Stimulated activated CD8-positive, alpha-beta memory T cell treated with anti-CD3 and anti-CD28 coated beads, Interleukin-15, amount 100 ng/mL, for 48 hours (primary cell): ENCODE measurements around the gene C2CD5.

Source experiments
- DNase-seq, 2 donors: peaks; one replicate each; pipeline ENCODE4 v3.0.0-alpha.2; 2020; ENCODE audit warnings: low read depth in 2 of 2

Gene C2CD5

GRCh38 chr12:22415342-22416309, 128.7 kb downstream of the C2CD5 start:
- no peak for DNase-seq

DNA sequence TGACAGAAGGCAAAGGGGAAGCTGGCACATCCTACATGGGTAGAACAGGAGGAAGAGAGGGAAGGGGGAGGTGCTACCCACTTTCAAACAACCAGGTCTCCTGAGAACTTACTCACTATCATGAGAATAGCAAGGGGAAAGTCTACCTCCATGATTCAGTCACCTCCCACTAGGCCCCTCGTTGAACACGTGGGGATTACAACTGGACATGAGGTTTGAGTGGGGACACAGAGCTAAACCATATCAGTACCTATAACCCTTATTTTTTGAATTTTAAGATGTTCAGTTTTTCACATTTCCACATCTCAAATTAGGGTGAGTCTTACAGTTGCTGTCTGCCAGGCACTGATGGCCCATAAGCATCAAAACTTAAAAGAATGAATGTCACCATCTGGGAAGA, 129.6 kb downstream of the C2CD5 start:
- no peak for DNase-seq

DNA sequence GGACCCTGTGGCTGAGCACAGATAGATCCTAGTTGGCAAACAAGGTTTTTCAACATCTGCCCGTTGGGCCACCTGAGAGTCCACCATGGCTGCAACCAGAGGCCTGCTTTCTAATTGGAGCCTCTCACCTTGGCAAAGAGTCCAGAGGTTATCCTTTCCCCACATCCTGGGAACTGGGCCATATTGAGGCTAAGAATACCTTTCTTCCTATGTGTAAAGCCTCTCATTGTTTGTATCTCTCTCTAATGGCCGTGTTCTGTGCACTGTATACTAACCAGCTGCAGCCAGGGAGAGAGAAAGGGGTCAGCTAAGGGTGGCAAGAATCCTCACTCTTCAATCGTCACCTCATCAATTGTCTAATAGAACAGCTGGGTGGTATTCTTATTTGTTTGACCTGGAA, 130.8 kb downstream of the C2CD5 start:
- DNase-seq, result no peak

- no peak for DNase-seq
These were observed 131.8 kb downstream of the C2CD5 start for GRCh38 chr12:22412581-22412980.

DNA sequence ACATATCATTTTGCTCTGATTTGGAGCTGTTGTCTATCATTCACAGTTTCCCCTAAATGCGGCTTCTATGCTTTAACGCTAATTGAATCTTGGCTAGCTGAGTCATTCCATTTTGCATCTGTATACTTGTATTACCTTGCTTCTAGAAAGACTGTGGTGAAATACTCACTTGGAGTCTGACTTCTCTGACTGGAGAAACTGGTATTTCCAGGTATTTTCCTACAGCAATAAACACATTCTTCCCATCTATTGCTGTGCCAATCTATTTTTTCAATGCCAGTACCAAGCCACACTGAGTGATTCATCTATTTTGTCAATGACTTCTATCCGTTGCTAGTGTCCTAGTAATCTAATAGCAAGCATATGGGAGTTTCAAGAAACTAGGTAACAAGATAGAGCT, 133.9 kb downstream of the C2CD5 start:
- DNase-seq, result no peak

GRCh38 chr12:22409377-22410164, 134.8 kb downstream of the C2CD5 start:
- DNase-seq, result peak; percentile 21 to 34

DNA sequence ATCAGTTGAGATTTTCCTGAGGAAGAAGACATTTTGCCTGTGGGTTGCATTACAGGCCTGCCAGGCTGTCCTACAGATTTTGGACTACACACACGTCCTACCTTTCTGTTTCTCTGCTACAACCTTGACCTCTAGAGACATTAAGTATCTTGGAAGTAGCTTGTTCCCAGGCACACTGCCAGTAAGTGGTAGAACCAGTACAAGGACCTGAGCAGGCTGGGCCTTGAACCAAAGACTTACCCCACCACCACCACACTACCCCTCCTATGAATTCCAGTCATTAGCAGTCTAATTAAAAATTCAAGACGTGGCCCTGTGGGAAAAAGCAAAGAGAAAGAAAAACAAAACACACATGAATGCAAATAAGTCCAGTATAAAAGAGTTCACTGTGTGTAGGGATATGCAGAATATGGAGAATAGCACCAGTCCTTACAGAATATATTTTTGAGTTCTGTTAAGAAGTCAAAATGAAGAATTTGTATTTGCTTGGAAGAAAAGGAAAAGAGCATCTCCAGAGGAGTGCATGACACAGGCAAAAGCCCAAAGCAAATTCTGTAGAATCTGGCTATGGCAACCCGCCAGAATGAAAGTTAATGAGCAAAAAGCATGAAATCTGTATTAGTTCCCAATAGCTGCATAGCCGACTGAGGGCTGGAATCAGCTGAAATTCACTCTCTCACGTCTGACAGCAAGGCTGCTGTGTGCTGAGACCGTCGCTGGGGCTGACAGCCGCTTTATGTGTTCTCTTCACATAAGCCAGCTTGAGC, 135.5 kb downstream of the C2CD5 start:
- no peak for DNase-seq

GRCh38 chr12:22407397-22407796, 136.9 kb downstream of the C2CD5 start:
- no peak for DNase-seq

DNA sequence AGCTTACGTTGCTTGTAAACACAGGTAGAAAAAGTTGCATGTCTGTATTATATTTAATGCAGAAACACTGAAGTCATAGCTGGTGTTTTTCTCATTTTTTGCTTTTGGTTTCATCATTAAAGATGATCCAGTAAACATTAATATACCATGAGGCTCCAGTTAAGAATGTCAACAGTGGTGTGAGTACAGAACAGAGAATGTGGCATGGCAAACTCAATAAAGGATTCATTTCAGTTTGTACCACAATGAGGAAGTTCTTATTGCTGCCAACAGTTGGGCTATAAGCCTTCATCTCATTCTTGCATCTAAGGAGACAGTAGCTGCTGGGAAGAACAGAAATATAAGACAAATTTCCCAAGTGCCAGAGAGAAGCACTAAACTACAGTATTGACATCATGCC, 137.7 kb downstream of the C2CD5 start:
- no peak for DNase-seq

DNA sequence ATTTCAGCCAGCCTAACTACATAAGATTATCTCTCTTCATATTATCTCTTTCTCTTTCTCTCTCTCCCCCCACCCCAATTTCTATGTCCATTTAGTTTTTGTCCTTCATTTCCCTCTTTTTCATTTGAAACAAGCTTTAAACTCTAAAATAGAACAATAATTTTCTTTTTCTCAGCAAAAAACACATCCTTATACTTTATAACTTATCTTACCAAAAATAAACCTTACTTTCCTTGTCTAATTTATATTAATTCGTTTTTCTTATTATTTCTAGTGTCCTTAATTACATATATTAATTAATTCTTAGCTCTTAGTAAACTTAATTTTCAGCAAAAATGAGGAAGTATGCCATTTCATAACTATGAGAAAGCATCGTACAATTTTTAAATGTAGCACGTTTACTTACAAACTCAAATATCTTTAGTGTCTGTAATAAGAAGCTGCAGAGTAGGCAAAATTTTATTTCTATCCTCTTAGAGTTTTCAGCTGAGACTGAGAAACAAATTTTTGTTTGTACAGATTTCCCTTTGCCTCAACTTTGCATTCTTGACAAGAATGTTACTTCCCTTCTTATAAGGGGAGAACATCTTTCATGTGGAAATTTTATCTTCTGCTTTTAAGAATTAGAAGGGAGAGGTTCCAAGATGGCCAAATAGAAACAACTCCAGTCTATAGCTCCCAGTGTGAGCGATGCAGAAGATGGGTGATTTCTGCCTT, 144.7 kb downstream of the C2CD5 start:
- no peak for DNase-seq
